NCI-H526 (cell line): Measurements from ENCODE around the gene PDE6H.

Experiments
- DNase-seq, 2 experiments: peaks; one replicate each; lab custom pipeline; 2025; lab: John Stamatoyannopoulos, UW

Gene PDE6H

DNA sequence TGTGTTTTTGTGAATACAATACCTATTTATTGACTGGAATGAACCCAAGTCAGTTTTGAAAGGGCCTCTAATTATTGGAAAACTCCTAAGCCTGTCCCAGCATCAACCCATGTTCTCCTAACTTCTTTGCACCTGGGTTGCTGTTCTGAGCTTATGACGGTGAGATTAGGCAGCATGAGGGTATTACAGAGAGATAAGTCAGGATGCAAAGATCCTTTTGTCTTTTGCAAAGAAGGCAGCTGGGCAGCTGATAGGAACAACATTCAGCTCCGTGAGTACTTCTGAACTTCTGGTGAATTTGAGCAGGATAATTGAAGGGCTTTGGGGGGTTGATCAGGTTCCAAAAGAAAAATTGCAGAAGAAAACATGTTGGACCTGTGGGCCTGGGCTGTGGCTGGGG lies at the start of gene PDE6H:
Gene PDE6H, plus strand, starts transcription at position 227 of the 400 bp plus-strand sequence. CDS start 4,971 bp downstream, outside the sequence.
- DNase-seq, result no peak

DNA sequence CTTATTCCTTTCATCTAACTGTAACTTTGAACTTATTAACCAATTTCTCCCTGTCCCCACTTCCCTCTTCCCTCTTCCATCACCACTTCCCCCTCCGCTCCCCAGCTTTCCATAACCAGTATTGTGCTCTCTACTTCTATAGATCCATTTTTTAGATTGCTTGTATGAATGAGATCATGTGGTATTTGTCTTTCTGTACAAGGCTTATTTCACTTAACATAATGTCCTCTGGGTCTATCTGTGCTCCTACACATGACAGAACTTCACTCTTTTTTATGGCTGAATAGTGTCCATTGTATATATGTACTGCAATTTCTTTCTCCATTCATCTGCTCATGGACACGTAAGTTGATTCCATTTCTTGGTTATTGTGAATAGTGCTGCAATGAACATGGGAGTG lies 48.9 kb upstream of the PDE6H start:
- no peak for DNase-seq

DNA sequence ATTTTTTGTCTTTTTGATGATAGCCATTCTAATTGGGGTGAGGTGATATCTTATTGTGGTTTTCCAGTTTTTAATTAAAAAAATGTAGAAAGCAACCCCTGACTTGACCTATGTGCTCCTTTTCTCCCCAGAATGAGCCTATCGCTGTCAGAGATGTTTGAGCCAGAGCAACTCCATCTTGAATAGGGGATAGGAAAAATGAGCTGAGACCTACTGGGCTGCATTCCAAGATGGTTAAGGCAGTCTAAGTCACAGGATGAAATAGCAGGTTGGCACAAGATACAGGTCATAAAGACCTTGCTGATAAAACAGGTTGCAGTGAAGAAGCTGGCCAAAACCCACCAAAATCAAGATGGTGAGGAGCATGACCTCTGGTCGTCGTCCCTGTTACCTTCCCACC lies 48.3 kb upstream of the PDE6H start:
- DNase-seq, result no peak

DNA sequence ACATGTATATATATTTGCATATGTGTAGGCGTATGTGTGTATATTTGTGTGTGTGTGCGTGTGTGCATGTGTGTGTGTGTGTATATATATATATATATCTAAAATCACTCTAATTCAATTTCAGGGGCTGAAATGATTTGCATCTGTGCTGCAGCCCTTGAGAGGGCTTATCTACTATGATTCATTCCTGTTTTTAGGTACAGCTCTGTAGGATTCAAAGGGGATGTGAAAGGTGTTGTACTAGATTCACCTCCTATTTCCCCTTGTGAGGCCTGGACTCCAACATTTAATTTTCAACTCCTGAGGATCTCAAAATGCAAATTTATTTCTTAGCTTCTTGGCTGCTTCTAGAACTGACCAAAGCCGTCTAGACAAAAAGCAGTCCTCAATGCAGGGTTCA lies 45.6 kb upstream of the PDE6H start:
- DNase-seq, result peak in 1 of 2 experiments; percentile 12

DNA sequence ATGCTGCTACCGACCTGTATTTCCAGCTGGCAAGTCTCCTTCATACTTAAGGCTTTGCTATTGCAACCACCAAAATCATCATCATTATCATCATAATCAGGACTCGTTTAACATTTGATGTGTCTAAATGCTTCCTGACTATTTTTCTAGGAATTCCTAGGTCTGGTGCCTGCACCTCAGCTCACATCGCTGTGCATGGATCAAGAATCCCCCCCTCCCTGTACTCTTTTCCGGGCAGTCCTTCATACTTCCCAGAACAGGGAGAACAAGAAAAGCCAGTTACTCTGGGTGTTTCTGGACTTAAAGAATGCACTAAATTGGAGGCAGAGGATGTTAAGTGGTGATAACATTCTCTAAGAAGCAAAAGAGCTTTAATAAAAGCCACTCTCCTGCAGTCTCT lies 43.9 kb upstream of the PDE6H start:
- DNase-seq, result peak; percentile 69 to 70

DNA sequence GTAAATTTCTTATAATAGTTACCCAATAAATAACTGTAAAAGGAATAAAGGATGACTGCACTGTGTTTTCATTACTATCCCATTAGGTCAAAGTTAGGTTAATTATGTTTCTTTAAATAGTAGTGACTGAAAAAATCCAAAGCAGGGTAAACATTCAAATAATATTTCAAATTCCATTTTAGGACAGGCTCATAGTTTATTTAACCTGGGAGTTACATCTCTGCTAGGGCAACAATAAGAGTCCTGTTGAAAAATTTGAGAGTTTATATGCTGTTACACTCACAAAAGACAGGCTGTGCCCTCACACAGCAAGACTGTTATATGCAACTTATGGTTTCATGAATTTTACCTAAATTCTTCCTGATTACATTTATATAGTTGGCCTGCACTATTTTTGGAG lies 42.5 kb upstream of the PDE6H start:
- DNase-seq, result no peak

DNA sequence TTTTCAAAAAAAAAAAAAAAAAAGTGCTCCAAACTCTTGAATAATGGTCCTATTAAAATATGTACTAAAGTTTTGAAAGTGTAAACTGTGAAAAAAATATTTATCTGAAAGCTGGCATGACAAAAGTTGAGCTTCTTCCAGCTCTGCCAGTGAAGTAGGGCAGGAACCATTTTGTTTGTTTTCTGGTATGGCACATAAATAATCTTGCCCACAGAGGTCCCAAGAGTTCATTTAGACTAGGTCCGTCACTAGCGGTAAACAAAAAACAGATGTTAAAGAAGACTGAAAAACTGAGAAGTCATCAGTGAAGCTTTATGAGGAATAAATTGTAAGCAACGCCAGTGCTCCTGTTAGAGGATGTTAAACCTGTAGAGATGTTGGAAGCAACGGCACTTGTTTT lies 41.5 kb upstream of the PDE6H start:
- no peak for DNase-seq

DNA sequence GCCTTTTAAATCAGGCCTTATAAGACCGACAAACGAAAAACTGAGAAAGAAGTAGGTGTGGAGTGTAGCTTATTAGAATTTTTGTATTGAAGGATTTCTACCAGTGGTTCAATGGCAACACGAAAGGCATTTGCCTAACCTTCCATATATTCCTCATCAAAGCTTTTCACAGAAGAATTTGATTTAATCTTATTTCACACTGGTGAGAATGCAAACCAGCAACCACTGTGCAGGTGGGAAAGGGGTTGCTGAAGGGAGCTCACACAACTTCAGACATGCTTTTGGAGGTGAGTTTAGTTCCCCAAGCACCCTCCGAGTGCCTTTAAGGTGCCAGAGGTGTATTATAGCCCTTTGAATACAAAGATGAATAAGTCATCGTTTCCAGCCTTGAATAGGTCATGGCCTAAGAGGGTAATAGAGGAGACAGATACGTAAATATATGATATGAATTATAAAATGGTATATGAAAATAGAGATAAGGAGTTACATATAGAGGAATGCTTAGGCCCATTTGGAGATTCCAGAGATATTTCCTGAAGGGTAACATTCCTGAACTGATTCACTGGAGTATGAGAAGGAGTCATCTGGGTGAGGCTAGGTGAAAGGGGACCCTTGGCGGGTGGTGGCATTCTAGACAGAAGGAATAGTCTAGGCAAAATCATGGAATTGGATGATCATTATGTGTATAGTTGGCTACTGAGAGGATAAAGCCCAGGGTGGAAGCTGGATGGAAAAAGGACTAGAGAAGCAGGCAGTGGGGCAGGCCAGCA lies 40.9 kb upstream of the PDE6H start:
- DNase-seq, result no peak

DNA sequence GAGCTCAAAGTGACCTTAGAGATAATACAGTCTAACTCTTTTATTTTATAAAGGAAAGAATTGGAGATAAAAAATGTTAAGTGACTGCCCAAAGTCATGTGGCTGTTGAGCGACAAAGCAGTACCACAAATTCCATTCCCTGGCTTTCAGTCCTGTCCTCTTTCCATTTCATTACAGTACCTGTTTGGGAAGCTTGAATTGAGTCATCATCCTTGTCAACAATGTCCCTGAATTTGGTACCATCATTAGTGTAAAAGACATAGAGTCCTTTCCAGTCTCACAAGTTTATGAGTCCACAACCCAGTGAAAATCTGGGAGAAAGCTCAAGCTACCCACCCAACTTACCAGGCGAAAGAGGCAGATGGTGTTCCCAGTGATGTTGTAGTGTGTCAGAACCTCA lies 38.3 kb upstream of the PDE6H start:
- no peak for DNase-seq

DNA sequence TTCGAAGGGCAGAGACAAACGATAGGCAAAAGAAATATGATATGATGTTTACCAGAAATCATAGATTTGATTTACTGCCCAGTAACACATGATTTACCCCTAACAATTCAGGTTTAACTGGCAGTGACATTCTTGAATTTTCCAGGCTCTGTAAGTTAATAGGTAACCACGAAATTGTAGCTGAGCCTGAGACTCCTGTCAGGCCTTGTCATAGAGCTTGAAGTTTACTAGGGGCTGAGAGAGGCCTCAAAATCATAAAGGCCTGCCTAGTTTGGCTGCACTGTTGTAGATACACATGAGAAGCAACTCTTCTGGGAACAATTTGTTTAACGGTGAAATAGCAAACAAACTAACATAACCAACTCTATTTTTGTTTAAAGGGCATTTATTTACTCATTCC lies 37.8 kb upstream of the PDE6H start:
- DNase-seq, result peak in 1 of 2 experiments; percentile 8

DNA sequence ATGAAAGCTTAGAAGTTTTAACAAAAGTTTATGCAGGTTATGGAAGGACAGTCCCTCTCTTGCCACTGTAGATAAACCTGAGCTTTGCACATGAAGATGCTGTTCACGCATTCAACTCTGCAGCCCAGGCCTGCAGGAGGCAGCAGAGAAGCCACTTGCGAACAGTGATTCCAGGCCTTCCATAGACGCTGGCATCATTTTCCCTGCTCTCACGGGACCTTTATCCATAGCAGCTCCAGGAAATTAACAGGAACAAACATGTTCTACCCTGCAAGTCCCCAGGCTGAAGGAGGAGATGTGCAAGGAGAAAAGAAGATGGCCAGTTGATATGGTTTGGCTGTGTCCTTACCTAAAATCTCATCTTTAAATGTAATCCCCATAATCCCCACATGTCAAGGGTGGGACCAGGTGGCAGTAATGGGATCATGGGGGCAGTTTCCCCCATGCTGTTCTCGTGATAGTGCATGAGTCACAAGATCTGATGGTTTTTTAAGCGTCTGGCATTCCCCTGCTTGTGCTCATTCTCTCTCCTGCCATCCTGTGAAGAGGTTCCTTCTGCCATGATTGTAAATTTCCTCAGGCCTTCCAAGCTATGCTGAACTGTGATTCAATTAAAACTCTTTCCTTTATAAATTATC lies 36.5 kb upstream of the PDE6H start:
- peak in 1 of 2 experiments; percentile 18 for DNase-seq

DNA sequence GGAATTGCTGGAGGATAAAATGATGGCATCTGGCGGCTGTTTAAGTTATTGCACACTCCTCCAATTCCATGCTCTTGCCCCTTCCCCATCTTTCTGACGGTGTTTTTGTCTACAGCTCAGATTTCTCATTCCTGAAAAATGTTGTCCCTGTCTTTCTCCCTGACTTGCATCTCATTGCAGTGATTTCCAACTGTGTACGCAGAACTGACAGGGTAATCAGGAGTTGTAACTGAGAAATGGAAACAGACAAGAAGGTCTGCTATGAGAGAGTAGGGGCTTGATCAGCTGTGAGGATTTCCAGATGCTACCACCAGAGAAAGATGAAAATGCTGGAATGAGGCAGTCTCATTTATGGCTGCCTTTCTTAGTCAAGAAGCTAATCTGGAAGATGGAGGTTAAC lies 35.8 kb upstream of the PDE6H start:
- DNase-seq, result no peak

DNA sequence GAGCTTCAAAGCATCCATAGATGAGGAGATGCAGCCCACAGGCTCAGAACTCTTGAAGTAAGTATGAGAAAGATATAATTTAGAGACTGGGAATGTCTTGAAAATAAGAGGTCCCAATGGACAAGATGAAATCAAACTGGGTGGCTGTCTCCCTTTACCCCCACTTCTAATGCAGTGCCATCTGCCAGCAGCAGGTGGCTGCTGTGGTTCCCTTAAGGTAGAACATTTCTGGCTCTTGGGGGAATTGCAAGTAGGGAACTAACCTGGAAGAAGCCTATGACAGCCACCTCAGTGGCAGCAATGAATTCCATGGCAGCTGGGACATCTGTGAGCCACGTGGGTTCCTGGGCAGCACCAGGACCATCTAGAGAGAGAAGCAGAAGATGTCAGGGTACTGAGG lies 35.2 kb upstream of the PDE6H start:
- no peak for DNase-seq

DNA sequence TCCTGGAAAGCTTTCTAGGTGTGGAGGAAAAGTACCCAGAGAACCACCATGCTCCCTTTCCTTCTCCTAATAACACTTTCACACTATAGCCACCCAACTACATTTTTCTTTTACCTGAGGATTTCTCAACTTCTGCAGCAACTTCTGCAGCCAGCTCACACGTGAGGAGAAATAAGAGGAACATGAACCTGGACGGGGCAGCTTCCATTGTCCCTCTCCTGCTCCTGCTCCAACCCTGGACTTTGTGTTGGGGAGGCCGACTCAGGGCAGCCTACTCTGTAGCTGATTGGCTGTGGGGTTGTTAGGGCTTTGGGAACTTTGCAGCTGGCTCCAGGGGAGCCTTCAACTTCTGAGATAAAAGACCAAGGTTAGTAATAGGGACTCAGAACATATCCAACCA lies 34.5 kb upstream of the PDE6H start, which contains the start of gene ERP27:
Gene ERP27, minus strand, starts transcription at position 237 of the 400 bp plus-strand sequence. Its CDS starts 29 bp downstream, at position 208.
- no peak for DNase-seq

DNA sequence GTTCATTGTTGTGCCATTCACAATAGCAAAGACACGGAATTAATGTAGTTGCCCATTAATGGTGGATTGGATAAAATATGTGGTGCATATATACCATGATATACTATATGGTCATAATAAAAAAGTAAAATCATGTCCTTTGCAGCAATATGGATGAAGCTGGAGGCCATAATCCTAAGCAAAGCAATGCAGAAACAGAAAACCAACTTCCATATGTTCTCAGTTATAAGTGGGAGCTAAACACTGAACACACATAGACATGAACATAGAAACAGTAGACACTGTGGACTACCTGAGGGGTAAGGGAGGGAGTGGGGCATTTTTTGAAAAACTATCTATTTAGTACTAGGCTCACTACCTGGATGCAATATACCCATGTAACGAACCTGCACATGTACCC lies 31.5 kb upstream of the PDE6H start:
- no peak for DNase-seq

DNA sequence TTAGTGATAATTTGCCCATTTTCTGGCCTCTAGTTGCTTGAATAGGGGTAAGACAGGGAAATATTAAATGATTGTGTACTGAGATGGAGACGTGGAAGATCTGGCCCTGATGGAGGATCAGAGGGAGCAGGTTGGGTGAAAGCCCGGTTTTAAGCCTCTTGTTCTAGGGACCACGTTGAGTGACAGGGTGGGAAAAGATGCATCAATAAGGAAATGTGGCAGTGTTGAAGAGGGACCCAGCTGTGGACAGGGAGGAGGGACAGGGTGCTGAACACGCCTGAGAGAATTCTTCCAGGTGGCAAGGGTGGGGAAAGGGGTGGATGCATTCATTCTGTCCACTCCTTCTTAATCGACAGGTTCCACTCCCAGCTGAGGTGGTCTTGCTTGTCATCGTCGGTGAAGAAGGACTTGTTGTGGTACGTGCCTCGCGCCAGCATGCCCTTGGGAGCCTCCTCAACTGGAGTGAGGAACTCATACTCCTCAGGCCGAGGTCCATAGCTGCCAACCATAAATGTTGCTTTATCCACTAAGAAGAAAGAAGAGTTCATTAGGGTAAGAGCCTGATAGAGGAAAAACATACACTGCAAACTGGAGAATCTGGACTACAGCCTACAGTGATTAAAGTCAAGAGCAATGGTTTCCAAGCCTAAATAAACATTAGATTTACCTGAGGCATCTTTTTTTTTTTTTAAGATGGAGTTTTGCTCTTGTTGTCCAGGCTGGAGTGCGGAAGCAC lies 30.5 kb upstream of the PDE6H start:
- no peak for DNase-seq

DNA sequence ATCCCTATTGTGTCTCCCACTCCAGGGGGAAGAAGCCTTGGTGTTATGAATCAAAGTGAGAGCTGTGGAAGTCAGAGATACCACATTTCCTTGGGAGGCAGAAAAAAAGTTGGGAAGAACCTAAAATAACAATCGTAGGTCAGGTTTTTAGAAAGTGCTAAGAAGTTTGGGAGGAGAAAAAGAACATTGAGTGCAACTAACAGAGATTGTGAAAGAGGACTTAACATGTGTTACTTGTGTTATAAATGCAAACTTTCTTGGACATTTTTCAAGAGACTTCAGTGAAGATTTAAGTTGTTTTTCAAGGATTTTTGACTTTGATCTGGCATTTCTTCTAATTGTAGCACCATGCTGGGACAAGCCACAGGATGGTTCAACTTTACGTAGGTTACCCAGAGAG lies 26.7 kb upstream of the PDE6H start:
- no peak for DNase-seq

DNA sequence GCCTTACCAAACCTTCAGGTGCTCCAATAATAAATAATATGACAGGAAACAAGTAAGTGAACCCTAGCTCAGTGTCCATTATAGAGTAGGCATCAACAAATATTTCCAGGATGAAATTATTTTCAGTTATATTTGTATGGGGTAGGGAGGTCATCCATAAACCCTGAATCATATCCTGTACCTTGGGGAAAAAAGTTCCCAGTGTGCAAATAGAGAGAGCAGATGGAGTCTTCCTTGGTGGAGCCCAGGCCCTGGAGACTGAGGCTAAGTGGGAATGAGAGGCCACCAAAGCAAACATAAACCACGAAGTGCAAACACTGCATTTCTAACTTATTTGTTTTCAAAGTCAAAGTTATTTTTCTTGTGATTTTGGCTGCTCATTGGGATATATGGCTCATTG lies 26.0 kb upstream of the PDE6H start:
- no peak for DNase-seq

DNA sequence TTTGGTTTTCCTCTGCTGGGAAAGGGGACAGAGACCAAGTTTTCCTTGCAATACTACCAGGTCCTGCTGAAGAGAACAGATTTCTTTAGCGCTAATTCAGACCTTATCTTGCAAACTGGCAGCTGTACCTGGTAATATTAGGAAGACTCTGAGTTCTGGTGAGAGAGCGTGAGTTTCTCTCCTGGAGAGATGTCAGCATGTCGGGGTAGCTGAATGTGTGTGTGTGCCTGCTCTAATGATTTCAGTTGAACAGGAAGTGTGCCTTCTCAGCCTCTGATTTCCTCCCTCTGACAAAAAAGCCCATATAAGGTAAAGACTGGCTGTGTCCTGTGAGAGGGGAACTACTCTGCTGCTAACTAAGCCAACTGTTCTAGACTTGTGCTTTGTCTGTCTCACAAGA lies 24.2 kb upstream of the PDE6H start:
- DNase-seq, result peak in 1 of 2 experiments; percentile 14

DNA sequence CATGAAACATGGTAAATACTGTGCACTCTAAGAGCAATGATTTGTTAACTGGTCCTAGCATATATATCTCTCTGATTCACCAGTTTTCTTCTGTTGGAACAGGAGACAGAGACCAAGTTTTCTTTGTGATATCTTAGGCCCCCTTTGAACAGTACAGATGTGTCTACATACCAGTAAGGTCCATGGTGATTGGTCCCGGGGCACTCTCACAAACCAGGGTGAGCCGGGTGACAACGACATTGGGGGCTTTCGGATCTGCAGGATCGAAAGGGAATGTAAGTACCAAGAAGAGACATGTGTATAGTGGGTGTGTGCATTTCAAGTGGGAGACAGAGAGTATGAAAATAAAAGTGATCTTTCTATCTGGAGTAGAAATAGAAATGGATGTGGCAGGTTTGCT lies 23.2 kb upstream of the PDE6H start:
- DNase-seq, result no peak

DNA sequence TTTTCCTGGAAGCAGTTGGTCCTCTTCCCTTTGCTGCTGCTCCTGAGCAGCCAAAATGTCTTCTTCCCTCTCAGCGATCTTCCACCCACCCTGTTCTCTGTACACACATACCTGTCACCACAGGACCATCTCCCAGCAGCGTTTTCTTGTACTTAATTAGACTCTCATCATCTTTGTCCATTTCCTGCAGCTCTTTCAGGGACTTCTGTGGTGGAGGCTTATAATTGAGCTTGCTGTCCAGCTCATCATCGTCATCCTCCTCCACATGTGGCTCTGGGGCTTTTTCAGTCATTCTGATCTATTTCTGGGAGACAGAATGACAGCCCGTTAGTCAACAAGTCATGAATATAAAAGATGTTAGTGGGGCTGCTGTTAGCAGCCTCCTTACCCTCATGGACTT lies 22.4 kb upstream of the PDE6H start:
- no peak for DNase-seq

DNA sequence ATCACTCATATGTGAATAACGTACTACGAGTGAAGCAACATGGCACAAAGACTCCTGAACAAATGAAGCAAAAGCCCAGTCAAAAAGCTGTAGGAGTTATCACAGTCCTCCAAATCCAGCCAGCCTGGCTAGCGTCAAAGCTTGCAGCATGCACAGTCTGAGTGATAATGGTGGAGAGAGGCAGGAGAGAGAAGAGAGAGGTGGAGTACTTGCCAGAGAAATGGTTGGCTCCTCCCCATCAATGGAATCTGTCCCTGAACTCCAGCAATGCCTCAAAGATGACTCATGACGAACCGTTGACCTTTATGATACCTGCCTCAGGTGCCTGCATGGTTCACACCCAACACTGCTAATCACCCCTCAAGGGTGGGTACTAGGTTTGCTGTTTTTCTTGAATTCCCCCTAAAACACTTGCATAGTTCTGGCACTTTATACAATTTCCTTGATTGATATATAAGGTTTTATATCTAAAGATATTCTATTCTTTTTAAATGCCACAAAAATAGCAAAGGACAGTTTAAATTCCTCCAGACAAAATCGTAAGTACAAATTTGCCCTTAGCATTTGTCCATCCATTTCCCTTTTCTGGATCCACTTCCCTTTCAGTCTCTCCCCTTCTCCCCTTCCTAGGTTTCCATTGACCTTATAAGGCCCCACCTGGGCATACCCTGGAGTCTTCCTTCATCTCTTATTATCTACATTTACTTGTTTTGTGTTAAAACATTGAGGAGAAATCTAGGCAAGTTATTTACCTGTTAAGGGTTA lies 21.7 kb upstream of the PDE6H start:
- DNase-seq, result no peak
